ENCODE measurements around the gene CSE1L. TPM values are rescaled to one million over a fixed set of nuclear protein-coding genes. Genes with fewer than 3 reads are reported as not detected.

Gene CSE1L
- total RNA-seq, 2 experiments from 2014 or later: 30.0 to 30.1 TPM

GRCh38 chr20:49030954-49031619, 15.0 kb upstream of the CSE1L start:
- H3K27ac ChIP-seq (ENCODE audit: low read depth in 1 of 2, low read length in 2 of 2): no peak overlapping the region
- peaks cover 67% of the 10 kb centered on the region for H3K36me3 ChIP-seq (ENCODE audit: insufficient read depth, low read length)
- no peak for TF ChIP-seq CTCF (IDR thresholded peaks at IDR 0.05)
- no peak for ATAC-seq (ENCODE audit: poor library complexity)
- intact Hi-C loops (cut with DNase I, micrococcal nuclease): no loop called here
- H3K36me3 Mint-ChIP-seq (ENCODE audit: low read depth): peaks cover 62% of the 10 kb centered on the region
- H3K9me3 Mint-ChIP-seq: no peaks in the 10 kb centered on the region
- H3K4me1 Mint-ChIP-seq (ENCODE audit: low read depth): no peaks in the 10 kb centered on the region
- no peaks in the 10 kb centered on the region for H3K4me1 ChIP-seq (ENCODE audit: insufficient read depth, low read length)
- H3K4me3 Mint-ChIP-seq: no peak overlapping the region
- H3K27me3 ChIP-seq (ENCODE audit: control insufficient read depth in 1 of 2, insufficient read depth in 2 of 2, low read length in 2 of 2): no peaks in the 10 kb centered on the region
- no peak overlapping the region for H3K27ac Mint-ChIP-seq
- DNase-seq: no peak
- ChIA-PET POLR2A (no interaction called here), CTCF (no interaction called here)
- H3K9me3 ChIP-seq (ENCODE audit: control insufficient read depth in 1 of 2, insufficient read depth in 1 of 2, low read length in 2 of 2): no peaks in the 10 kb centered on the region
- H3K4me3 ChIP-seq (ENCODE audit: low read length): no peak overlapping the region
- no peaks in the 10 kb centered on the region for H3K27me3 Mint-ChIP-seq

GRCh38 chr20:49032455-49032854, 13.7 kb upstream of the CSE1L start:
- Histone ChIP-seq H3K36me3 (ENCODE audit: insufficient read depth, low read length) (peaks cover 58% of the 10 kb centered on the region), H3K9me3 (ENCODE audit: control insufficient read depth in 1 of 2, insufficient read depth in 1 of 2, low read length in 2 of 2) (no peaks in the 10 kb centered on the region), H3K4me3 (ENCODE audit: low read length) (no peak overlapping the region), H3K27me3 (ENCODE audit: control insufficient read depth in 1 of 2, insufficient read depth in 2 of 2, low read length in 2 of 2) (no peaks in the 10 kb centered on the region), H3K4me1 (ENCODE audit: insufficient read depth, low read length) (peaks cover 2% of the 10 kb centered on the region), H3K27ac (ENCODE audit: low read depth in 1 of 2, low read length in 2 of 2) (no peak overlapping the region)
- intact Hi-C loops (cut with DNase I, micrococcal nuclease): no loop called here
- ChIA-PET POLR2A (no interaction called here), CTCF (no interaction called here)
- Mint-ChIP-seq H3K4me1 (ENCODE audit: low read depth) (peaks cover under 1% of the 10 kb centered on the region), H3K36me3 (ENCODE audit: low read depth) (peaks cover 53% of the 10 kb centered on the region), H3K4me3 (no peak overlapping the region), H3K9me3 (no peaks in the 10 kb centered on the region), H3K27ac (no peak overlapping the region), H3K27me3 (no peaks in the 10 kb centered on the region)
- ATAC-seq (ENCODE audit: poor library complexity): no peak
- TF ChIP-seq CTCF (IDR thresholded peaks at IDR 0.05): no peak
- DNase-seq: no peak

GRCh38 chr20:49034070-49034732, 11.9 kb upstream of the CSE1L start:
- Mint-ChIP-seq H3K4me3 (no peak overlapping the region), H3K27ac (no peak overlapping the region), H3K27me3 (no peaks in the 10 kb centered on the region), H3K36me3 (ENCODE audit: low read depth) (peaks cover 41% of the 10 kb centered on the region), H3K4me1 (ENCODE audit: low read depth) (peaks cover 14% of the 10 kb centered on the region), H3K9me3 (no peaks in the 10 kb centered on the region)
- Histone ChIP-seq H3K27me3 (ENCODE audit: control insufficient read depth in 1 of 2, insufficient read depth in 2 of 2, low read length in 2 of 2) (no peaks in the 10 kb centered on the region), H3K9me3 (ENCODE audit: control insufficient read depth in 1 of 2, insufficient read depth in 1 of 2, low read length in 2 of 2) (no peaks in the 10 kb centered on the region), H3K4me1 (ENCODE audit: insufficient read depth, low read length) (peaks cover 19% of the 10 kb centered on the region), H3K27ac (ENCODE audit: low read depth in 1 of 2, low read length in 2 of 2) (no peak overlapping the region), H3K36me3 (ENCODE audit: insufficient read depth, low read length) (peaks cover 43% of the 10 kb centered on the region), H3K4me3 (ENCODE audit: low read length) (no peak overlapping the region)
- ChIA-PET CTCF (no interaction called here), POLR2A (no interaction called here)
- ATAC-seq (ENCODE audit: poor library complexity) (no peak), DNase-seq (no peak)
- TF ChIP-seq CTCF (IDR thresholded peaks at IDR 0.05): no peak
- intact Hi-C loops (cut with DNase I, micrococcal nuclease): no loop called here

Data from CD4-positive, alpha-beta T cell (primary cell).